ENCODE data around the gene GRB10.

DNA sequence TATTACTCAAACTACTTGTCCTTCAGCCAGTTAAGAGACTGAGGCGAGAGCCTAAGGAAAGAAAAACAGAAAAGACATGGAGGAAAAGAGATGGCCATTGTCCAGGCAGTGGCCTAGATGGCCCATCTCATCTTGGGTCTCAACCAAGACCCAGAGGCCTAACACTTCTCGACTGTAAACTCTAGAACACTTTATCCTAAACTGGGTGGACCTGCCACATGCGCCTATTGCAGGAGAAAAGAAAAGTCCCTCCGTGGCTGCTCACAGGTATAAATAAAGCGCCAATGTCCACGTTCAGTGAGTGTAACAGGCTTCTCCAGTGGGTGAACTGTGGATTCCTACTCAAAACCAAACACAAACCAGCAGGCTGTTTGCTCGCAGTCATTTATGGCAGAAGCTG, 124.8 kb downstream of the GRB10 start:
- TF ChIP-seq, protein P1, sequence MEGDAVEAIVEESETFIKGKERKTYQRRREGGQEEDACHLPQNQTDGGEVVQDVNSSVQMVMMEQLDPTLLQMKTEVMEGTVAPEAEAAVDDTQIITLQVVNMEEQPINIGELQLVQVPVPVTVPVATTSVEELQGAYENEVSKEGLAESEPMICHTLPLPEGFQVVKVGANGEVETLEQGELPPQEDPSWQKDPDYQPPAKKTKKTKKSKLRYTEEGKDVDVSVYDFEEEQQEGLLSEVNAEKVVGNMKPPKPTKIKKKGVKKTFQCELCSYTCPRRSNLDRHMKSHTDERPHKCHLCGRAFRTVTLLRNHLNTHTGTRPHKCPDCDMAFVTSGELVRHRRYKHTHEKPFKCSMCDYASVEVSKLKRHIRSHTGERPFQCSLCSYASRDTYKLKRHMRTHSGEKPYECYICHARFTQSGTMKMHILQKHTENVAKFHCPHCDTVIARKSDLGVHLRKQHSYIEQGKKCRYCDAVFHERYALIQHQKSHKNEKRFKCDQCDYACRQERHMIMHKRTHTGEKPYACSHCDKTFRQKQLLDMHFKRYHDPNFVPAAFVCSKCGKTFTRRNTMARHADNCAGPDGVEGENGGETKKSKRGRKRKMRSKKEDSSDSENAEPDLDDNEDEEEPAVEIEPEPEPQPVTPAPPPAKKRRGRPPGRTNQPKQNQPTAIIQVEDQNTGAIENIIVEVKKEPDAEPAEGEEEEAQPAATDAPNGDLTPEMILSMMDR (IDR thresholded peaks at IDR 0.05) = no peak
- no peak for TF ChIP-seq EZH2 (IDR thresholded peaks at IDR 0.05)

Measured in neural progenitor cell (in vitro differentiated cells).